Inflammatory macrophage treated with lipopolysaccharide for 1 hour (primary cell): ENCODE results near the gene MED7.
A peak's percentile ranks its signal among the peaks of the same experiment; 100 is the strongest.
"Not testable (repeated sequence)": the region's sequence is repeated elsewhere in the genome, so short reads cannot be mapped to it uniquely, and the experiment has no call there.

Experiments used
- DNase-seq, 2 donors: peaks; one replicate each; pipeline ENCODE4 v3.0.0-alpha.2; 2020 to 2022

Gene MED7, protein sequence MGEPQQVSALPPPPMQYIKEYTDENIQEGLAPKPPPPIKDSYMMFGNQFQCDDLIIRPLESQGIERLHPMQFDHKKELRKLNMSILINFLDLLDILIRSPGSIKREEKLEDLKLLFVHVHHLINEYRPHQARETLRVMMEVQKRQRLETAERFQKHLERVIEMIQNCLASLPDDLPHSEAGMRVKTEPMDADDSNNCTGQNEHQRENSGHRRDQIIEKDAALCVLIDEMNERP

DNA sequence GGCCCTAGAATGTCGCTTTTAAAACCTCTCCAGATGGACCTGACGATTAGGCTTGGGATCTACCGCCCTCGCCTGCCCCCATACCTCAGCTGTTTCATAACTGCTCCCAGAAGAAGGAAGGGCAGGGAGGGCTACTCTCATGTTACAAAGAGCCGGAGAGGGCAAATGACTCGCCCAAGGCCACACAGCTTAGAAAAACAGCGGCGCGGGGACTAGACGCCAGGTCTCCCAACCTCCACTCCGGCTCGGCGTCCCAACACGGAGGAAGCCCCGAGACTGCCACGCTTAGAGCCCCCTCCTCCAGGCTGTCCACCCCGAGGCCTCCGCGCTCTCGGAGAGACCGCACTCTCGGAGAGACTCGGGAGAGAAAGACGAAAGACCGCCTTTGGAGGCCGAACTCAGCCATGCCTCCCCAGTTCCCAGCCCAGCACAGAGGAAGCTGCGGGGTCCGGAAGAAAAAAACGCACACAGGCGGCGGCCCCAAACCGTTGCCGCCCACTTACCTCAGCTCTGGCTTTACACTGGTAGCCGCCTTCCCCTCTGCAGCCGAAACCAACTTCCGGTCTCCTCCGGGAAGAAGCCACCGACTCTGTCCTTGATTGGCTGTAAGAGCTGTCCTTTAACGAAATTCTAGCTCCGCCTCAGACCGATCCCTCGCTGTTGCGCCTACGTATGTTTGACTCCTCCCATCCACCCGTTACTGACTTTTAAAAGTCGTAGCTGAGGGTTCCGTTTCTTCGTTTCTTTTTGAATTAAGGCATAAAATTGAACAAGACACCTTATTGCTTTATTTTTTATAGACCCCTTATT, at the start of gene MED7:
Gene MED7 (minus strand): TSS at position 549 of the 810 bp plus-strand sequence. CDS start 3,434 bp downstream, outside the sequence.
- DNase-seq = peak; percentile 99

DNA sequence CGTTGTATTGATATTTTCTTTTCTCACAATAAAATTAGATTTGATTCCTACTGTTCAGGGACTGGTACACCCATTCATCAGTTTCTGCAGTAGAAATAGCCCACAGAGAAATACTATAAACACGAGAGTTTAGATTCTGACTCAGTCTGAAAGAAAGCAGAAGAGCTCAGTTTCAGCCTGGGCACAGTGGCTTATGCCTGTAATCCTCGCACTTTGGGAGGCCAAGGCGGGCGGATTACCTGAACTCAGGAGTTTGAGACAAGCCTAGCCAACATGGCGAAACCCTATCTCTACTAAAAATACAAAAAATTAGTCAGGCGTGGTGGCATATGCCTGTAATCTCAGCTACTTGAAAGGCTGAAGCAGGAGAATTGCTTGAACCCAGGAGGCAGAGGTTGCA, 46.6 kb upstream of the MED7 start:
- DNase-seq = no peak

DNA sequence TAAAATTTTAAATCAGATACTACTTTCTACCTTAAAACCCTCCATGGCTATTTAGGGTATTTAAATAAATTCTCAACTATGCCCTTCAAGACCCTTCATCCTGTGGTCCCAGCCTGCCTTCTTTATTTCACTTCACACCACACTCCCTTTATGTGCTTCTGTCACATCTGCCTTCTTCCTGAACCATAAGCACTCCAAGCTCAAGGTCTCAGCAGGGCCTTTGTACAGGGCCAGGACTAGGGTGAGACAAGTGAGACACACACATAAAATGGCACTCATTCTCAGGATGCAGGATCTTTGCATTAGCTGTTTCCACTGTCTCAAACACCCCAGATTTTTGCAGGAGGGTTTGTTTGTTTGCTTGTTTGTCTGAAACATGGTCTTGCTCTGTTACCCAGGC, 45.6 kb upstream of the MED7 start:
- DNase-seq = no peak

DNA sequence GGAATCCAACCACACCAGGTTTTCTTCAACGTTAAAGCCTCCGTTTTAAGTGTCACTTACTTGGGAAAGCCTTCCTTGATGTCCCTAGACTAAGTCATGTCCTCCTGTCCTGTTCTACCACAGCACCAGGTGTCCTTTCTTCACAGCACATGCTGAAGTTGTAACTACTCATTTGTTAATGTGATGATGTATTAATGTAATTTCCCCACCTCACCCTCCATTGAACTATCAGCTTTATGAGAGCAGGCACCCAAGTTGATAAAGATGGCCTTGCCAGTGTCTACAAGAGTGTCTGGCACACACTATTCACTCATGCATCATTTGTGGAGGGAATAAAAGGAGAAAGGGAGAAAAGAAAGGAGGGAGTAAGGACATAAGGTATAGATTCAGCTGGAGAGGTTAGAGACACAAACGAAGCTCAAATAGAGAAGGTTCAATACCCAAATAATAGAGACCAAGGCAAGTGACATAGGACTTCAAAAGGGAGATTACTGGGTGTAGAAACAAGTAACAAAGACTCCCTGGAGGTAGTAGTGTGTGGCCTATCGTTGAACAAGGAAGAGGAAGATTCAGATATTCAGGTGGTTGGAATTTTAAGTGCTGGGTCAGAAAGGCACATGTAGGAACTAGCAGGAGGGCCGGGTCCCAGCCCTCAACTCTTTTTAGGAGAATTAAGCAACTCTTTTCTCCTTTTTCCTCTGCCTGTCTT, 44.5 kb upstream of the MED7 start:
- DNase-seq = no peak

DNA sequence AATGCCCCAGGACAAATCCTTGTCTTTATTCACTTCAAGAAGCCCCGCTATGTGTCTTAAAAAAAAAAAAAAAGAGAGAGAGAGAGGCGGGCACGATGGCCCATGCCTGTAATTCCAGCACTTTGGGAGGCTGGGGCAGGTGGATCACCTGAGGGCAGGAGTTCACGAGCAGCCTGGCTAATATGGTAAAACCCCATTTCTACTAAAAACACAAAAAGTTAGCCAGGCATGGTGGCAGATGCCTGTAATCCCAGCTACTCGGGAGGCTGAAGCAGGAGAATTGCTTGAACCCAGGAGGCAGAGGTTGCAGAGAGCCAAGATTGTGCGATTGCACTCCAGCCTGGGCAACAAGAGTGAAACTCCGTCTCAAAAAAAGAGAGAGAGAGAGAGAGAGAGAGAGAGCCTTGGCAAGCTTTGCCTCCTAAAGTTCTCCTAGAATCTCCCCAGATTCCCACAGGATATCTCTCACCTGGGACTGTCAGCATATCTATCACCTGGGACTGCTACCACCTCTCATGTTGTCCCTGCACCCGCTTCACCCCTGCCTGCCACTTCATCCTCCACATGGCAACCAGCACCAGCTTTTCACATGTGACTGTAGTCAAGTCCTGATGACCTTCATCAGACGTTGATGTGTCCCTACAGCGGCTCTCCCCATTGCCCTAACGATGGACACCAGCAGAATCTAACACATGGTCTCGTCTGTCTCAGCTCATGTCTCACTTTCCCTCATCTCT, 43.8 kb upstream of the MED7 start:
- no peak for DNase-seq

DNA sequence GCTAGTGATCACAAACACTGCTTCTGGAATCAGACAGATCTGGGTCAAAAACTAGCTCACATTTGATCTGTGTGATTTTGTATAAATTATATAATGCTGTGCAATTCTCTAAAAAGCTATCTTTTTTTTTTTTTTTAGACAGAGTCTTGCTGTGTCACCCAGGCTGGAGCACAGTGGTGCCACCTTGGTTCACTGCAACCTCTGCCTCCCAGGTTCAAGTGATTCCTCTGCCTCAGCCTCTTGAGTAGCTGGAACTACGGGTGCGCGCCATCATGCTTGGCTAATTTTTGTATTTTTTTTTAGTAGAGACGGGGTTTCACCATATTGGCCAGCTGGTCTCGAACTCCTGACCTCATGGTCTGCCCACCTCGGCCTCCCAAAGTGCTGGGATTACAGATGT, 42.5 kb upstream of the MED7 start:
- DNase-seq = not testable (repeated sequence)

DNA sequence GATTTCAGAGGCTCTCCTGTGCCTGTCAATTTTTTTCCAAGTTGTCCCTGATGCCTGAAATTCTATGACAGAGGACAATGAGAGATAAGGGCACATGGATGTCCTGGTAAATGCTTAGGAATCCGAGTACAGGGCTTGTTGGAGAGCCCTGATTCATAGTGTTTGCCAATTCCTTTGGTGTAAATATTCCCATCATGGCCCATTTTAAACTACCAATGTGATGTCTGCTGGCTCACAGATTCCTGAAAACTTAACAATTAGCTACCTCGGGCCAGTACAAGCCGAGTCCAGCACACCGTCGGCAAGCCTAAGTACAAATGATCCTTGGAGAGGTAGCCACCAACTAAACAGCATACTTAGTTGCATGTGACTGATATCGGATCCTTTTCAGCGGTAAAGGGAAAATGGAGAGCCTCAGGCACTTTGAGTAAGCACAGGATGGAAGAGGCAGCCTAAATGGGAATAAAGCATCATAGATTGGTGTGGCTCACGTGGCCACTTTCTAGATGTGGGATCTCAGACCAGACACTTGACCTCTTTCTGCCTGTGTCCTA, 41.5 kb upstream of the MED7 start:
- DNase-seq = no peak

DNA sequence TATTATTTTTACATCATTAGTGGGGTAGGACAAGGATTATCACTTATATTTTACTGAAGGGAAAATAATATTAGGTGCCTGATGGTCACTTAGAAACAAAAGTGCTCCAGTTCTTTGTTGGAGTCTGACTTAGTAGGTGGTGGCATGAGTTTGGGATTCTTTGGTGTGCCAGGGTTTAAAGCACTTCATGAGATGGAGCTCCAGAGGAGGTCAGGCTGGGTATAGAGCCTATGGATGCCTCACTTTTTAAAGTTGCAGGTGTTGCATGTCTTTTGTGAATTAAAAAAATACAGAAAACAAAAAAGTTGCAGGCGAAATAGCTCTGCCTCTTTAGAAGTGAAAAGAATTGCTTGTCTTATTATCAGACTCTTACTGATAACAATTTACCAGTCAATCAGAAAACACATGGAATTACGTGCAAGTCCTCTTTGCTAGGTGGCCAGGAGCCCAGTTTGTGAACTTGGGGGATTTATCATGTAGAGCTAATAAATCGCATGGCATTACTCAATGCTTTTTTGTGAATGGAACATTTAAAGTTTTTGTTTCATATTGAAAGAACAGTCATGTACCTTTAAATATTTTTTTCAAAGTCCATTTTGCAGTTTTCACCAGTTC, 39.6 kb upstream of the MED7 start:
- DNase-seq = no peak

DNA sequence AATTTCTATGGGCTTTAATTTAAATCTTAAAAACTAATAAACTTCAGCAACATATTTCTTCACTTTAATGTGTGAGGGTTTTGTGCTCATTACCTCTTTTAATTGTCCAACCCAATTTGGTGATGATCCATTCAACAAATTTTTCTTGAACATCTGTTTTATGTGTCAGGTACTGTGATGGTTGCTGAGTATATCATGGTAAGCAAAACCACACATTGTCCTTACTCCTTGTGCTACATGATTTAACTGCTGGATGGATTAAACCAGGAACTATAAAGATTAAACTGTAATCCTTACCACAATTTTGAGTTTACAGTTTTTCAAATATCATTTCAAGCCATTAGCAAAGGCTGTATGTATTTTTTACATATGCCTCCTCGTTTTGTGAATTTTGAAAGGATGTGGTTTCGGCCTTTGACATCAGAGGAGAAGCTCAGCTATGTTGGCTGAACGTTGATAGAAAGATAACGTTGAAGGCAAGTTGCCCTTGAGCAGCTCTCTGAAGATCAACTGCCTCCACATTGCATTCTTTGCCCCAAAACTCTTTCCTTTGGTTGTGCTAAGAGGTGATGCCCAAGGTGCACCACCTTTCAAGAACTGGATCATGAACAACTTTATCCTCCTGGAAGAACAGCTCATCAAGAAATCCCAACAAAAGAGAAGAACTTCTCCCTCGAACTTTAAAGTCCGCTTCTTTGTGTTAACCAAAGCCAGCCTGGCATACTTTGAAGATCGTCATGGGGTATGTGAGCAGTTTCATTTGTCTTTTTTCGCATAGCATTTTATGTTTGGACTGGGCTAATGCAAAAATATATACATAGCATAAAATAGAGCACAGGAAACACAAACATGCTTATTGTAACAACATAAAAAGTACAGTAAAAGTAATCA, 38.0 kb upstream of the MED7 start, which contains the start of gene ITK:
Gene ITK (plus strand): TSS at position 467 of the 891 bp plus-strand sequence. CDS start 138 bp downstream, at position 605.
- no peak for DNase-seq

DNA sequence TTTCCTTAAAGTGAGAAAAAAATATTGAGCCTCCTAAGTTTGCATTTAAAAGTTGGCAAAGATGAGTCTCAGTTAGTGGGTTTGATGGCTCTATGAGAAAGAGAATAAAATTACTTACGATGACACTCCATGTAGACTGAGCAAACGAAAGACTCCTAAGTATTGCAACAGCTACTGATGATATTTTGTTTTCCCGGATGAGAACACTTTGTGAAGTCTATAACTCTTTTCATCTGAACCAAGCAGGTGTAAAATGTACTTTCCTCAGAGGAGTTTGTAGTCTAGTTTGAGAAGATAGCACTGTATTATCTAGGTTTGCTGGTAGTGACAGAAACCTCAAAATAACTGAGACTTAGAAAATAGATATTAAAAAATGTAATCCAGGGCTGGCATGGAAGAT, 36.3 kb upstream of the MED7 start:
- DNase-seq = no peak

DNA sequence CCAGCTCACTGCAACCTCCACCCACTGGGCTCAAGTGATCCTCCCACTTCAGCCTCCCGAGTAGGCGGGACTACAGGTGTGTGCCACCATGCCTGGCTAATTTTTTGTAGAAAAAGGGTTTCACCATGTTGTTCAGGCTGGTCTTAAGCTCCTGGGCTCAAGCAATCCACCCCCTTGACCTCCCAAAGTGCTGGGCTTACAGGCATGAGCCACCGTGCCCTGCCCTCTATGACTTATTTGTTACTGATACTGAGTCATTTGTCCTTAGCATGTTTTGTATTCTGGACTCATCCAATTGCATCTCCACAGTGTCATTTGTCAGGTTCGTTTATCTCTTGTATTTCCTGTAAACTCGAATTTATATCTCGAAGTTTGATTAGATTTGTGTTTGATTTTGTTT, 35.3 kb upstream of the MED7 start:
- DNase-seq = no peak

DNA sequence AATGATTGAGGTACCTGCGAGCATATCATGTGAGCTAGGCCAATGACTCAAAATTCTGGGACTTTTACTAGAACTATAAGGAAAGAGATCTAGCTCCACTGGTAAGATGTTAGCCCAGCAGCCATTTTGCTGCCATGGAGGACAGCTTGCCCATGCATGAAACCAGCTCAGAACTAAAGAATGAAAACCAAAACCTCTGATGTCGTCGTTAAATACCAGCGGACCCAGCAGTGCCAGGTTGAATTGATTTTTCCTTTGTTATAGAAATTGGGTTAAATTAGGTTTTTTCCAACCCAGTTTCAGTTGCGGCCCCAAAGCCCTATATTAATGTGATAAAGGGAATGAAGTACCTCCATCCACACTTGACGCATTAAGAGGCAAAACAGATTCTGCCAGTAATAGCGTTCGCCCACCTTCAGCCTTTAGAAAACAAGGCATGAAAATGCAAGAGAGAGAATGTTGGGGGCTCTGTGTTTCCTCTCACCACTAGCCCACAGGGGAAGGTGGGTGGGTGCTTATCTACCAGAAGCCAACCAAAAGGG, 32.5 kb upstream of the MED7 start:
- DNase-seq = no peak

DNA sequence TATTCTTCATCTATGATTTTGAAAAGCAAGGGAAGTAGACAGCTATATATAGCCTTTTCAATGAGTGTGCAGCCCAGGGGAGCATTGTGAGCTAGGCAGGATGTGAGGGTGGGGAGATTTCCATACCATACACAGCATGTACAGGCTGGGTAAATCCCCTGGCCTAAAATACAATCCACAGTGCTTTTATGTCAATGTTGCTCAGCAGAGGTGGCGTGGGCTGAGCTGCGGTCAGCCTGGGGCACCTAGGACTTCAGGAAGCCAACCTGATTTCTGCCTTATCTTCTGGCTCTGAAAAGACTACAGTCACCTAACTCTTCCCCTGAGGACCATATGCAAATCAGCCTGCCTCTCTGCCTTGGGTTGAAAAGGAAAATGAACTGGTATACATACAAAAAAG, 29.7 kb upstream of the MED7 start:
- peak in 1 of 2 donors; percentile 53 for DNase-seq

DNA sequence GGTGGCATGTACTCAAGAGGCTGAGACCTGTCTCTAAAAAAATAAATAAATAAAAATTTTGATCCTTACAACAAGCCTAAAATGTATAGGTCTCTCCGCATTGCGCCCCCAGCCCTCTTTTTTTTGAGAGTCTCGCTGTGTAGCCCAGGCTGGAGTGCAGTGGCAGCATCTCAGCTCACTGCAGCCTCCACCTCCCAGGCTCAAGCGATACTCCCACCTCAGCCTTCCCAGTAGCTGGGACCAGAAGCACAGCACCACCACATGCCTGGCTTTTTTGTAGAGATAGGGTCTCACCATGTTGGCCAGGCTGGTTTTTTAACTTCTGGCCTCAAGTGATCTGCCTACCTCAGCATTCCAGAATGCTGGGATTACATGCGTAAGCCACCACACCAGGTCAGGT, 25.6 kb upstream of the MED7 start:
- no peak for DNase-seq

DNA sequence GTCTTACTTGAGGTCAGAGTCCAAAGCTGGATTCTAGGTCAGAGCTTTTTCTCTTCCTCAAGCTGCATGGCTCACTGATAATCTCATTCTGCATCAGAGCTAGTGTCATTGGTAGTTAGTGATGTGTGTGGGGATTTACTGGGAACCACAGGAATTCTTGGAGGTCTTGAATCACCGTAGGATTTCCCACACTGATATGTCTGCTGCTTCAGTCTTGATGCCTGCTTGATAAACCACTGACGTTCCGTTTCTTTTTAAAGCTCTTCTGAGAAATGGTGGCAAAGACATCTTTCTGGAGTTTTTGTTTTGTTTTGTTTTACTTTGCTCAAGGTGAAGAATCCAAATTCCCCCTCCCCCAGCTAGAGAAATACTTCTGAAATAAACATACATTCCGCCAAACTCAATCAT, 24.6 kb upstream of the MED7 start:
- DNase-seq = no peak

DNA sequence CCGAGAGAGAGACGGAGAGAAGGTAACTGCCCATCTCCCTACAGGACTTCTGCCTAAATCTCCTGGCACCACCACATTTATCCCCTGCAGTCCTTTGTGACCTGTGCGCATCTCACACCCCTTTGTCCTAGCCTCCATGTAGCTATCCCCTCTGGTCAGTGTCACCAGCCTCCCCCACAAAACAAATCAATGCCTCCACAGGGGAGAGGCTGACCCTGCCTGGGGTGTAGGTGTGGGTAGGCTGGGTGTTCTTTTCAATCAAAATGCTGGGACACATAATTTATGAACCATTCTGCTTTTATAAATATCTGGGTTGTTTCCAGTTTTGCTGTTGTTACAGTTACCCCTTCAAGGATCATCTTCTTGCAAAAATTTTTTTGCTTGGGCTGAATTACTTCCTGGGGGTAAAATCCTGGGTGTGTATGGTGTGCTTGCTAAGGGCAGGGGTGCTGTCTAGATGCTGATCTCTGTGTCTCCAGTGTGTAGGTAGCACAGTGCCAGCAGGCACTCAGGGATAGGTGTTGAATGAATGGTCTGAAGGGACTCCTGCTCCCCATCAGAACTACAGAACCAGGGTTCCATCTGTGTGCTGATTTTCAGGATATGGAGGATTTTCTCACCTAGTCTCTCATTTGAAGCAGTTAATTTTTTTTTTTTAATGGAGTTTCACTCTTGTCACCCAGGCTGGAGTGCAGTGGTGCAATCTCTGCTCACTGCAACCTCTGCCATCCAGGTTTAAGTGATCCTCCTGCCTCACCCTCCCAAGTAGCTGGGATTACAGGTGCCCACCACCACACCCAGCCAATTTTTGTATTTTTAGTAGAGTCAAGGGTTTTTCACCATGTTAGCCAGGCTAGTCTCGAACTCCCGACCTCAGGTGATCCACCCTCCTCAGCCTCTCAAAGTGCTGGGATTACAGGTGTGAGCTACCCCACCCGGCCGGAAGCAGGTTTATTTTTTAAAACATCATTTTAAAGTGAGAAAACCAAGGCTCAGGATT, 23.8 kb upstream of the MED7 start, which contains the start of gene GARIN3:
Gene GARIN3 (minus strand): TSS at position 51 of the 1,000 bp plus-strand sequence. CDS start 96 bp downstream, outside the sequence.
- no peak for DNase-seq

DNA sequence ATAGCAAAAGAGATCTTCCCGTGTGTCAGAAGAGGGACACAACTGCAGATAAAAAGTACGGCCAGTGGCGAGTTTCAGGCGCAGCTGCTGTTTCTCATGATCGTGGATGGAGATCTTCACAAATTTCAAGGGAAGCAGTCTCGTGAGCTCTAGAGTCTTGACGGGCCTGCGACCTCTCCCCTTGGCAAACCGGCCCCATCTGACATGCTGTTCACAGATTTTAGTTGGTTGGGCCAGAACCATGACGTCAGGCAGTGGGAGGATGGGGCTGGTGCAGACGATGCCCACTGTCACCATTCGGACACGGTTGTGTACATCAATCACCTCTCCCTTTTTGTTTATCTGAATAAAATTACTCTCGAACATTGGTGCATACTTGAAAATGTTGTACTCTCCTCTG, 23.0 kb upstream of the MED7 start:
- DNase-seq = no peak

DNA sequence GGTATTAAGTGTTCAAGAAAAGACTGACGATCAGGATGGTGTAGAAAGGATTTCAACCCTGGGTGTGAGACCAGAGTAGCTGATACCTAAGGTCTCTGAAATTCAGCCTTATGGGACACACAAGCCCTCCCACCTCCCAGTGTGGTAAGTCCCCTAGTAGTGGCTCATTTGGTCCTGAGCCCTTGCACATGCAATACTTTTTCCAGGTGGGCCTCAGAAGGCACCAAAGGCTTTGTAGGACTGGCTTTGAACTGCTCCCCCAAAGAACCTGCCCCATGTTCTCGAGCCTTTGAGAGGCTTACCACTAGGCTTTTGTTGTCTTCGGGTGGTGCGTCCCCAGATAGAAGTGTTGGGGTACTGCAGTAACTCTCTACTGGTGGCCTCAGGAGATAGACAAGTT, 22.6 kb upstream of the MED7 start:
- no peak for DNase-seq

DNA sequence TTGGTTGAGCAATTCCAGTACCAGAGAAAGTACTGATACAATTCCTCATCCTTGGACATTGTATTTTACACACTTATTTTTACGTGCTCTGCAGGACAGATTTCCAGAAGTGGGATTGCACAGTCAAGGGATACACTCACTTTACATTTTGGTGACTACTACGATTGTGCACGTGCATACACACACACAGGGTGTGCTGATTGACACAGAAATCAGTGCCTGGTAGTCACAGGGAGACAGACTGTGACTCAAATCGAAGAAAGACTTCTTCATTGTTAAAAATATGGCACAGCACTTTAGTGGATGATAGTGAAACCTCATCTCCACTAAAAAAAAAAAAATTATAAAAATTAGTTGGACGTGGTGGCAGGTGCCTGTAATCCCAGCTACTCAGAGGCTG, 21.9 kb upstream of the MED7 start:
- no peak for DNase-seq
